Measurements from ENCODE around the gene EPSTI1. TPM values are rescaled to one million over a fixed set of nuclear protein-coding genes. Genes with fewer than 3 reads are reported as not detected.
A peak's percentile ranks its signal among the peaks of the same experiment; 100 is the strongest.

EPSTI1 gene
- total RNA-seq, 2 experiments from 2014 or later, result 120 to 121 TPM

- POLR2A ChIA-PET, result no interaction called here
- no peak for DNase-seq
- Mint-ChIP-seq H3K9me3 (no peaks in the 10 kb centered on the region), H3K27ac (no peak overlapping the region), H3K36me3 (ENCODE audit: low read depth) (peaks cover 60% of the 10 kb centered on the region), H3K4me3 (no peak overlapping the region), H3K4me1 (peaks cover 7% of the 10 kb centered on the region), H3K27me3 (no peaks in the 10 kb centered on the region)
- CTCF ChIA-PET, result interaction anchor here (1.4 kb wide), 1 partner anchor 10 kb away, joined by 3 read pairs; no protein-coding TSS in a partner anchor
Observed at GRCh38 chr13:42905579-42905978, 86.5 kb downstream of the EPSTI1 start.

DNA sequence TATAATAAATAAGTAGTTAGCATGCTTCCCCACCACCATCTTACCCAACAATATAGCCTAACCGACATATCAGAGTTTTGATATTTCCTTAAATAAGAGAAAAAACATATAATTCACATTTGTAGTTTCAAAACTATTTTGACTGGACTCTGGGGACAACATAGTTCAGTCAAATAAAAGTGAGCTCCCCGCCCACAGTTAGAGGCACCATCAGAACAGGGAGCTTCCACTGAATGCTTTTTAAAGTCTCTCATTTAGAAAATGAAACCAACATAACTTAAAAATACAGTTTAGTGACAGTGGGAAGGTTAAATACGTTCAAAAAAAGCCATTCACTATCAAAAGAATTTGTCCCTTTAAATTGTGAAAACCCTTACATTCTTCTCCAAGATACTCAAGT lies 92.8 kb downstream of the EPSTI1 start:
- Mint-ChIP-seq H3K4me3 (no peak overlapping the region), H3K9me3 (no peaks in the 10 kb centered on the region), H3K4me1 (peaks cover 9% of the 10 kb centered on the region), H3K36me3 (ENCODE audit: low read depth) (peaks cover 70% of the 10 kb centered on the region), H3K27me3 (no peaks in the 10 kb centered on the region), H3K27ac (peak overlapping the region; percentile 51)
- DNase-seq, result no peak
- ChIA-PET CTCF (interaction anchor here (1.0 to 2.1 kb wide), 2 partner anchors 16 kb away, joined by 3 to 8 read pairs; no protein-coding TSS in a partner anchor), POLR2A (no interaction called here)

GRCh38 chr13:42895776-42896175 lies 96.3 kb downstream of the EPSTI1 start:
- H3K4me1 Mint-ChIP-seq, result peaks cover 4% of the 10 kb centered on the region
- CTCF ChIA-PET, result interaction anchor here (0.8 to 1.8 kb wide), 4 partner anchors 10 to 20 kb away, joined by 3 to 9 read pairs (median 3); no protein-coding TSS in a partner anchor
- no peaks in the 10 kb centered on the region for H3K27me3 Mint-ChIP-seq
- POLR2A ChIA-PET, result no interaction called here
- no peak overlapping the region for H3K27ac Mint-ChIP-seq
- H3K4me3 Mint-ChIP-seq, result no peak overlapping the region
- no peaks in the 10 kb centered on the region for H3K9me3 Mint-ChIP-seq
- DNase-seq, result no peak
- H3K36me3 Mint-ChIP-seq (ENCODE audit: low read depth), result peaks cover 45% of the 10 kb centered on the region

- H3K36me3 Mint-ChIP-seq (ENCODE audit: low read depth), result peaks cover 41% of the 10 kb centered on the region
- H3K9me3 Mint-ChIP-seq, result no peaks in the 10 kb centered on the region
- no peaks in the 10 kb centered on the region for H3K27me3 Mint-ChIP-seq
- H3K27ac Mint-ChIP-seq, result no peak overlapping the region
- CTCF ChIA-PET, result interaction anchor here (0.8 to 1.8 kb wide), 3 partner anchors 10 to 21 kb away, joined by 3 to 9 read pairs (median 3); no protein-coding TSS in a partner anchor
- no peak overlapping the region for H3K4me3 Mint-ChIP-seq
- POLR2A ChIA-PET, result no interaction called here
- DNase-seq, result no peak
- peaks cover 4% of the 10 kb centered on the region for H3K4me1 Mint-ChIP-seq
Observed at GRCh38 chr13:42894765-42895243, 97.2 kb downstream of the EPSTI1 start.

- ChIA-PET CTCF (no interaction called here), POLR2A (no interaction called here)
- no peak overlapping the region for H3K27ac Mint-ChIP-seq
- H3K36me3 Mint-ChIP-seq (ENCODE audit: low read depth), result peaks cover 43% of the 10 kb centered on the region
- no peaks in the 10 kb centered on the region for H3K9me3 Mint-ChIP-seq
- H3K4me1 Mint-ChIP-seq, result no peaks in the 10 kb centered on the region
- H3K27me3 Mint-ChIP-seq, result no peaks in the 10 kb centered on the region
- H3K4me3 Mint-ChIP-seq, result no peak overlapping the region
- no peak for DNase-seq
Observed at GRCh38 chr13:42893214-42893671, 98.8 kb downstream of the EPSTI1 start.

DNA sequence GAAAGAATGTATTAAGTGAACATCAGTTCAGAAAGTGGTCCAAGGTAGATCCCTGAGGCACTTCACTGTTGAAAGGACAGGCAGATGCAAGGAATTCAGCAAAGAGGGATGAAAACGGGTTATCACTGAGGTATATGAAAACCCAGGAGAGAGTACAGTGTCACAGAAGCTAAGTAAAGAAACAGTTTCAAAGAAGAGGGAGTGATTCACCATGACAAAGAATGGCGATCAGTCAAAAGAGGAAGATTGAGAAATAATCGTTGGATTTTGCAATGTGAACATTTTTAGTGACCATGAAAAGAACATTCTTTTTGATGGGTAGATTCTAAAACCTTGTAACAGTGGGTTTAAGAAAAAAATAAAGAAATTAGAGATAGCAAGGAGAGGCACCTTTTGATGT lies 99.3 kb downstream of the EPSTI1 start:
- no peaks in the 10 kb centered on the region for H3K9me3 Mint-ChIP-seq
- H3K27me3 Mint-ChIP-seq, result no peaks in the 10 kb centered on the region
- CTCF ChIA-PET, result no interaction called here
- no peak overlapping the region for H3K4me3 Mint-ChIP-seq
- DNase-seq, result no peak
- no peaks in the 10 kb centered on the region for H3K4me1 Mint-ChIP-seq
- POLR2A ChIA-PET, result no interaction called here
- peaks cover 43% of the 10 kb centered on the region for H3K36me3 Mint-ChIP-seq (ENCODE audit: low read depth)
- H3K27ac Mint-ChIP-seq, result no peak overlapping the region

DNA sequence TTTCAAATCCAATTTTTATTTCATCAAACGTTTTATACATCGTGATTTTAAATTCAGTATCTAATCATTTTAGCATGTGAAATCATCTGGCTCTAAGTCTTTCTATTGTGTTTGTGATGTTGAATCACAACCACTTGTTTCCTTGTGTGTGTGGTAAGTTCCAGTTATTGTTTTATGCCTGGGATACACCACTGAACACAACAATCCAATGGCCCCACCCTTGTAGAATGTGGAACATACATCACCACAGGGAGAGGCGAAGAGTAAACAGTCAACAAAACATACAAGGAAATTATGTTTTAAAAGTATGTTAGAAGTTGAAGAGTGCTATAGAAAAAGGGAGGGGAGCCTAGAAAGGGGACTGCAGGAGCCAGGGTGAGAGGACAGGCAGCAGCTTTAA lies 100.5 kb downstream of the EPSTI1 start:
- no peaks in the 10 kb centered on the region for H3K27me3 Mint-ChIP-seq
- H3K4me3 Mint-ChIP-seq, result no peak overlapping the region
- H3K9me3 Mint-ChIP-seq, result no peaks in the 10 kb centered on the region
- H3K27ac Mint-ChIP-seq, result no peak overlapping the region
- ChIA-PET CTCF (no interaction called here), POLR2A (no interaction called here)
- peaks cover 45% of the 10 kb centered on the region for H3K36me3 Mint-ChIP-seq (ENCODE audit: low read depth)
- no peaks in the 10 kb centered on the region for H3K4me1 Mint-ChIP-seq
- DNase-seq, result no peak

- Mint-ChIP-seq H3K4me1 (peaks cover 3% of the 10 kb centered on the region), H3K27me3 (peaks cover 11% of the 10 kb centered on the region), H3K4me3 (no peak overlapping the region), H3K9me3 (no peaks in the 10 kb centered on the region), H3K27ac (no peak overlapping the region), H3K36me3 (ENCODE audit: low read depth) (peaks cover 44% of the 10 kb centered on the region)
- DNase-seq, result no peak
- POLR2A ChIA-PET, result no interaction called here
- CTCF ChIA-PET, result interaction anchor here (0.6 to 1.3 kb wide), 2 partner anchors 10 to 1669 kb away, joined by 3 to 9 read pairs; no protein-coding TSS in a partner anchor
Observed at GRCh38 chr13:42885325-42885724, 106.7 kb downstream of the EPSTI1 start.

GRCh38 chr13:42883771-42884467 lies 108.1 kb downstream of the EPSTI1 start:
- H3K36me3 Mint-ChIP-seq (ENCODE audit: low read depth), result peaks cover 45% of the 10 kb centered on the region
- H3K27ac Mint-ChIP-seq, result no peak overlapping the region
- ChIA-PET POLR2A (no interaction called here), CTCF (interaction anchor here (3.1 kb wide), 1 partner anchor 15 kb away, joined by 8 read pairs; no protein-coding TSS in a partner anchor)
- peaks cover 3% of the 10 kb centered on the region for H3K4me1 Mint-ChIP-seq
- H3K9me3 Mint-ChIP-seq, result no peaks in the 10 kb centered on the region
- no peak overlapping the region for H3K4me3 Mint-ChIP-seq
- H3K27me3 Mint-ChIP-seq, result peaks cover 17% of the 10 kb centered on the region
- no peak for DNase-seq

- Mint-ChIP-seq H3K4me1 (peaks cover 3% of the 10 kb centered on the region), H3K27me3 (peaks cover 17% of the 10 kb centered on the region), H3K4me3 (no peak overlapping the region), H3K36me3 (ENCODE audit: low read depth) (peaks cover 38% of the 10 kb centered on the region), H3K9me3 (no peaks in the 10 kb centered on the region), H3K27ac (no peak overlapping the region)
- DNase-seq, result no peak
- CTCF ChIA-PET, result interaction anchor here (3.1 kb wide), 1 partner anchor 16 kb away, joined by 8 read pairs; no protein-coding TSS in a partner anchor
- POLR2A ChIA-PET, result no interaction called here
Observed at GRCh38 chr13:42883142-42883541, 108.9 kb downstream of the EPSTI1 start.

DNA sequence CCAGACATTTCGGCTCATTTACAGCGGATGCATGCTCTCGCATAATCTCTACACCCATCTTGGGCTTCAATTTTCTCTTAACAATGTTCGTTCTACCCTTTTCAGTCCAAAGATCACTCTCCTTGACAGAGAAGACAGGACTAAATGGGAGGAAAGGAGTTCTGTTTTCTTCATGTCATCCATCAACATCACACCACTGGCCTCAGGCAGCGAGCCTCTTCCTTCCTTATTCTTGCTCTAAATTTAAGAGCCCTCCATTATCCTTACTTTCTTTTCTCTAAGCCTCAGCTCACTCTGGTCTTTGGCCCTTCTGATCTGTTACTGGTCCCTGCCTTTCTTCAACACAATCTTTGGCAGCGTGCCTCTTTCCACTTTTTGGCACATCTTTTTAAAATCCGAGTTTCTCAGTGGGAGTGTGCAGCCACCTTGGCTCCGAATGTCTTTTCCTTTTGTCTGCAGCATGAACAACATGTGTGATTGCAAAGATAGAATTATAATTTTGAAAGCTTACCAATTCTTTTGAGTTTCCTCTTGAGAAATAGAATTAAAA lies 111.9 kb downstream of the EPSTI1 start:
- H3K4me1 Mint-ChIP-seq, result peaks cover 5% of the 10 kb centered on the region
- peaks cover 22% of the 10 kb centered on the region for H3K27me3 Mint-ChIP-seq
- ChIA-PET POLR2A (no interaction called here), CTCF (no interaction called here)
- no peak for DNase-seq
- H3K36me3 Mint-ChIP-seq (ENCODE audit: low read depth), result peaks cover 12% of the 10 kb centered on the region
- peak overlapping the region; percentile 5 for H3K27ac Mint-ChIP-seq
- no peaks in the 10 kb centered on the region for H3K9me3 Mint-ChIP-seq
- H3K4me3 Mint-ChIP-seq, result no peak overlapping the region

- Mint-ChIP-seq H3K9me3 (no peaks in the 10 kb centered on the region), H3K4me3 (no peak overlapping the region), H3K27ac (no peak overlapping the region), H3K27me3 (peaks cover 24% of the 10 kb centered on the region), H3K36me3 (ENCODE audit: low read depth) (peaks cover 8% of the 10 kb centered on the region), H3K4me1 (peaks cover 5% of the 10 kb centered on the region)
- CTCF ChIA-PET, result interaction anchor here (0.6 kb wide), 1 partner anchor 536 kb away, joined by 3 read pairs; no protein-coding TSS in a partner anchor
- POLR2A ChIA-PET, result no interaction called here
- DNase-seq, result no peak
Observed at GRCh38 chr13:42878721-42879120, 113.3 kb downstream of the EPSTI1 start.

- POLR2A ChIA-PET, result no interaction called here
- Mint-ChIP-seq H3K4me1 (peaks cover 2% of the 10 kb centered on the region), H3K4me3 (no peak overlapping the region), H3K27ac (no peak overlapping the region), H3K27me3 (peaks cover 22% of the 10 kb centered on the region), H3K9me3 (no peaks in the 10 kb centered on the region), H3K36me3 (ENCODE audit: low read depth) (peaks cover 8% of the 10 kb centered on the region)
- DNase-seq, result no peak
- CTCF ChIA-PET, result interaction anchor here (0.6 to 1.3 kb wide), 3 partner anchors 11 to 685 kb away, joined by 3 to 4 read pairs (median 3); no protein-coding TSS in a partner anchor
Observed at GRCh38 chr13:42876887-42877545, 115.0 kb downstream of the EPSTI1 start.

Data from activated CD4-positive, alpha-beta T cell treated with anti-CD3 and anti-CD28 coated beads, Interleukin-2, amount 10 ng/mL, durations not matched to agents 7 days and 5 days (primary cell).